NT2/D1 (cell line): Measurements from ENCODE around the gene FOXL2NB.

Source experiments
- SUZ12 ChIP-seq: IDR thresholded peaks from 2 replicates; pipeline ENCODE4 v1.6.1; 2011; ENCODE audit not compliant: insufficient read length, insufficient read depth; ENCODE audit errors: extremely low read depth
- YY1 ChIP-seq: IDR thresholded peaks from 2 replicates; pipeline ENCODE4 v1.6.1; 2011; ENCODE audit not compliant: insufficient read length, insufficient read depth
- ZNF274 ChIP-seq: IDR thresholded peaks from 2 replicates; pipeline ENCODE4 v1.6.1; 2011; ENCODE audit warnings: mild to moderate bottlenecking, low read depth, low read length

DNA sequence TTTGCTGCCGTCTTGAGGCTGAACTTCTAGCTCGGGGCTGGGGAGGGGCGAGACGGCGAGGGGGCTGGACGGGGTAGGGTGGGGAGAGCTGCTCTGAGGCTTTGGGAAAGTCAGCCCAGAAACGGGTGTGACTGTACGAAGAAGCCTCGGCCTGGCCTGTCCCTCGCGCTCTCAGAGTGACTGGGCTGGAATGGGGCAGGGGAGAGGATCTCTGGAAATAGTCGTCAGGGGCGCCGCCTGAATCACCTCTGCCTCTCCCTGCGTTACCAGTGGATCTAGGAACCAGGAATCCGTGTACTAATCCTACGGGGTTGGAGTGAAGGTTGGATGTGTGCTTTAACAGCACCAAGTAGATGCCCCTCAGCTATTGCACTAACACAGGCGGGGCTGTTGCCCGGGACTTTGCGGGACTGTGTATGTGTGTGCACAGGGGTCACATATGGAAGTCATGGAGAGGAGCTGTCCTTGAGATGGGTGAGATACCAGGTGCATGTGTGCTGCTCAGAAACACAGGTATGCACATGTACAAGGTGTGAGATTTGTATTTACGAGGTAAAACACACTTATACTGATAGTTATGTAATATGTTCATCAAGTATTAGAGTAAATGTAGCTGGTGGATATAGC is 591 bp downstream of the FOXL2NB start:
- TF ChIP-seq YY1: no peak
- no peak for TF ChIP-seq ZNF274
- TF ChIP-seq SUZ12: no peak
